ENCODE measurements around the gene SHCBP1L. TPM values are rescaled to one million over a fixed set of nuclear protein-coding genes. Genes with fewer than 3 reads are reported as not detected.

The SHCBP1L gene
- total RNA-seq, 2 experiments from 2014 or later = 1.5 TPM; not detected in 1

DNA sequence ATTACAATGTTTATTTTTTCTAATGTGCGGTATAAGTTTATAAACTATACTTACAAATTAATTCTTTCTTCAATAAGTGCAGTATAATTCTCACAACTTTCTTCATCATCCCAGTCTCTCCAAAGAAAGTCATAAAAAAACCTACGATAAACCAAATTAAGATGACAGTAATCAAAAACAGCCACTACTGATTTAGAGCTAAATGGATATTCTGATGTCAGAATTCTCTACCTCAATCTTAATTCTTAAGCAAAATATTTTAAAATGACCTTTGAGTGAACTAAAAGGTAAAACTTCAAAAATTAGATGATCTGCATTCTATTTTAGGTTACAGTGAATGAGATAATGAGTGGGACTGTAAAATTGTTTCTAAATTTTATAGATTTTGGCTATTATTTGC lies 13.6 kb downstream of the SHCBP1L start:
- Histone ChIP-seq H3K79me2 (ENCODE audit: insufficient read depth, low read depth, low read length) (no peaks in the 10 kb centered on the region), H3K4me3 (ENCODE audit: low read depth, low read length, poor library complexity, severe bottlenecking) (no peak overlapping the region), H3K9me3 (ENCODE audit: low read length) (peaks cover 11% of the 10 kb centered on the region; the same call in 1 of the 2 replicates), H3K36me3 (ENCODE audit: insufficient read depth, low read length) (no peaks in the 10 kb centered on the region), H3K27ac (ENCODE audit: low read depth, low read length, poor library complexity, severe bottlenecking) (no peak overlapping the region), H2AFZ (ENCODE audit: low read length) (no peak overlapping the region), H4K20me1 (ENCODE audit: insufficient read depth, low read length) (no peaks in the 10 kb centered on the region), H3K4me1 (ENCODE audit: insufficient read depth, low read length, poor library complexity, severe bottlenecking) (no peaks in the 10 kb centered on the region), H3K4me2 (ENCODE audit: low read length) (no peak overlapping the region), H3K9me2 (ENCODE audit: insufficient read depth, low read length) (no peaks in the 10 kb centered on the region)
- no peak for DNase-seq (ENCODE audit: low spot score)
- intact Hi-C loops (cut with micrococcal nuclease; ENCODE audit: unreplicated experiment) = no loop called here
- TF ChIP-seq, protein P1, sequence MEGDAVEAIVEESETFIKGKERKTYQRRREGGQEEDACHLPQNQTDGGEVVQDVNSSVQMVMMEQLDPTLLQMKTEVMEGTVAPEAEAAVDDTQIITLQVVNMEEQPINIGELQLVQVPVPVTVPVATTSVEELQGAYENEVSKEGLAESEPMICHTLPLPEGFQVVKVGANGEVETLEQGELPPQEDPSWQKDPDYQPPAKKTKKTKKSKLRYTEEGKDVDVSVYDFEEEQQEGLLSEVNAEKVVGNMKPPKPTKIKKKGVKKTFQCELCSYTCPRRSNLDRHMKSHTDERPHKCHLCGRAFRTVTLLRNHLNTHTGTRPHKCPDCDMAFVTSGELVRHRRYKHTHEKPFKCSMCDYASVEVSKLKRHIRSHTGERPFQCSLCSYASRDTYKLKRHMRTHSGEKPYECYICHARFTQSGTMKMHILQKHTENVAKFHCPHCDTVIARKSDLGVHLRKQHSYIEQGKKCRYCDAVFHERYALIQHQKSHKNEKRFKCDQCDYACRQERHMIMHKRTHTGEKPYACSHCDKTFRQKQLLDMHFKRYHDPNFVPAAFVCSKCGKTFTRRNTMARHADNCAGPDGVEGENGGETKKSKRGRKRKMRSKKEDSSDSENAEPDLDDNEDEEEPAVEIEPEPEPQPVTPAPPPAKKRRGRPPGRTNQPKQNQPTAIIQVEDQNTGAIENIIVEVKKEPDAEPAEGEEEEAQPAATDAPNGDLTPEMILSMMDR (conservative IDR thresholded peaks at IDR 0.05; ENCODE audit: low read length) = no peak
- TF ChIP-seq EZH2phosphoT487 (IDR thresholded peaks at IDR 0.05; ENCODE audit: borderline replicate concordance, low read depth, low read length) = no peak
- CTCF ChIA-PET (ENCODE audit: unreplicated experiment) = no interaction called here
- POLR2A ChIA-PET = interaction anchor here (0.7 kb wide), 1 partner anchor 307 kb away, joined by 3 read pairs; no protein-coding TSS in a partner anchor
- no TSS peak for BruUV-seq (replicated peaks)

GRCh38 chr1:182935716-182936115 lies 17.2 kb downstream of the SHCBP1L start:
- no peak overlapping the region for H3K4me3 ChIP-seq (ENCODE audit: low read depth, low read length, poor library complexity, severe bottlenecking)
- H2AFZ ChIP-seq (ENCODE audit: low read length) = no peak overlapping the region
- no peaks in the 10 kb centered on the region for H3K9me2 ChIP-seq (ENCODE audit: insufficient read depth, low read length)
- BruUV-seq (replicated peaks) = no TSS peak
- POLR2A ChIA-PET = interaction anchor here (0.7 to 1.7 kb wide), 4 partner anchors 8 to 508 kb away, joined by 3 to 7 read pairs (median 5); no protein-coding TSS in a partner anchor
- TF ChIP-seq EZH2phosphoT487 (IDR thresholded peaks at IDR 0.05; ENCODE audit: borderline replicate concordance, low read depth, low read length) = no peak
- TF ChIP-seq, protein P1 (conservative IDR thresholded peaks at IDR 0.05; ENCODE audit: low read length) = no peak
- H3K27ac ChIP-seq (ENCODE audit: low read depth, low read length, poor library complexity, severe bottlenecking) = no peak overlapping the region
- H3K4me1 ChIP-seq (ENCODE audit: insufficient read depth, low read length, poor library complexity, severe bottlenecking) = no peaks in the 10 kb centered on the region
- intact Hi-C loops (cut with micrococcal nuclease; ENCODE audit: unreplicated experiment) = no loop called here
- no peak overlapping the region for H3K4me2 ChIP-seq (ENCODE audit: low read length)
- peaks cover 11% of the 10 kb centered on the region; the same call in 1 of the 2 replicates for H3K9me3 ChIP-seq (ENCODE audit: low read length)
- CTCF ChIA-PET (ENCODE audit: unreplicated experiment) = no interaction called here
- H3K79me2 ChIP-seq (ENCODE audit: insufficient read depth, low read depth, low read length) = no peaks in the 10 kb centered on the region
- DNase-seq (ENCODE audit: low spot score) = no peak
- H3K36me3 ChIP-seq (ENCODE audit: insufficient read depth, low read length) = no peaks in the 10 kb centered on the region
- H4K20me1 ChIP-seq (ENCODE audit: insufficient read depth, low read length) = no peaks in the 10 kb centered on the region

- Histone ChIP-seq H3K79me2 (ENCODE audit: insufficient read depth, low read depth, low read length) (peaks cover 3% of the 10 kb centered on the region; the same call in 1 of the 2 replicates), H2AFZ (ENCODE audit: low read length) (no peak overlapping the region), H3K4me1 (ENCODE audit: insufficient read depth, low read length, poor library complexity, severe bottlenecking) (peaks cover 28% of the 10 kb centered on the region), H3K27ac (ENCODE audit: low read depth, low read length, poor library complexity, severe bottlenecking) (no peak overlapping the region), H3K9me2 (ENCODE audit: insufficient read depth, low read length) (no peaks in the 10 kb centered on the region), H3K36me3 (ENCODE audit: insufficient read depth, low read length) (no peaks in the 10 kb centered on the region), H3K9me3 (ENCODE audit: low read length) (peaks cover 11% of the 10 kb centered on the region; the same call in 1 of the 2 replicates), H4K20me1 (ENCODE audit: insufficient read depth, low read length) (no peaks in the 10 kb centered on the region), H3K4me2 (ENCODE audit: low read length) (no peak overlapping the region), H3K4me3 (ENCODE audit: low read depth, low read length, poor library complexity, severe bottlenecking) (no peak overlapping the region)
- no TSS peak for BruUV-seq (replicated peaks)
- no peak for DNase-seq (ENCODE audit: low spot score)
- POLR2A ChIA-PET = interaction anchor here (0.5 to 0.7 kb wide), 3 partner anchors 73 to 347 kb away, joined by 3 read pairs; no protein-coding TSS in a partner anchor
- CTCF ChIA-PET (ENCODE audit: unreplicated experiment) = no interaction called here
- intact Hi-C loops (cut with micrococcal nuclease; ENCODE audit: unreplicated experiment) = no loop called here
- TF ChIP-seq EZH2phosphoT487 (IDR thresholded peaks at IDR 0.05; ENCODE audit: borderline replicate concordance, low read depth, low read length) = no peak
- TF ChIP-seq, protein P1 (conservative IDR thresholded peaks at IDR 0.05; ENCODE audit: low read length) = no peak
These were observed 22.0 kb downstream of the SHCBP1L start for GRCh38 chr1:182930985-182931384.
